Heart left ventricle (tissue), 13 donors: ENCODE data around the gene PDE7B.

Experiments
- CTCF ChIP-seq, 12 donors: fragments of 200-600 bp; sonication (generic) in 4 of 12; IDR thresholded peaks; one replicate each; pipeline versions ENCODE4 v1.5.0 to v1.8.0; 2018 to 2022; ENCODE audit warnings: antibody characterized with exemption in 12 of 12, mild to moderate bottlenecking in 5 of 12
- POLR2A ChIP-seq, 2 donors: fragments of 450-650 bp; IDR thresholded peaks; one replicate each; pipeline ENCODE4 v1.6.1; 2017; ENCODE audit warnings: antibody characterized with exemption in 2 of 2, mild to moderate bottlenecking in 2 of 2, moderate library complexity in 2 of 2
- donor health status: ischemic (EF 13 %, LVEDD 7.1; RV severe dilation, severe dysfunction).
- donor health status: DM: no; HTN: yes; CAD: no.
- donor health status: DM: no; HTN: no; CAD: no.
- donor health status: ischemic (EF 25% LVEDD 6.9; RV normal size, moderate dysfunction).
- donor health status: ischemic (EF 25% LVEDD 5.7; RV mildly dilated, moderate dysfunction).
- donor health status: ischemic (EF 35%, LVEDD 5.7; RV mildly dilated, moderate dysfunction).
- donor health status: nonischemic (EF 11% LVEDD 7.7; RV severe dilation, severe dysfunction).
- donor health status: DM: yes; HTN: yes; CAD: no.
- donor health status: PGD.
- donor health status: ischemic (EF 29% LVEDD 5.4; RV normal size, mild dysfunction).
- donor health status: nonischemic (EF 23%, LVEDD 6.1; RV moderate dilation, normal function).

GRCh38 chr6:135976585-135976984, 125.1 kb downstream of the PDE7B start:
- no peak for TF ChIP-seq POLR2A (IDR thresholded peaks at IDR 0.05)
- no peak for TF ChIP-seq CTCF (IDR thresholded peaks at IDR 0.05)
